ENCODE measurements around the gene IGFALS. TPM values are rescaled to one million over a fixed set of nuclear protein-coding genes. Genes with fewer than 3 reads are reported as not detected.

The IGFALS gene
- total RNA-seq, 1 donor, result not detected

GRCh38 chr16:1743376-1744337, 49.8 kb downstream of the IGFALS start:
- TF ChIP-seq CTCF (IDR thresholded peaks at IDR 0.05; ENCODE audit: insufficient read depth, low read depth, low read length), result no peak
- no peak overlapping the region for H3K4me3 ChIP-seq (ENCODE audit: low read depth, low read length)
- no peak for DNase-seq (ENCODE audit: low read depth)

- DNase-seq (ENCODE audit: low read depth), result no peak
- no peak overlapping the region for H3K4me3 ChIP-seq (ENCODE audit: low read depth, low read length)
- TF ChIP-seq CTCF (IDR thresholded peaks at IDR 0.05; ENCODE audit: insufficient read depth, low read depth, low read length), result no peak
These were observed 51.8 kb downstream of the IGFALS start for GRCh38 chr16:1741553-1742165.

- H3K4me3 ChIP-seq (ENCODE audit: low read depth, low read length), result no peak overlapping the region
- no peak for TF ChIP-seq CTCF (IDR thresholded peaks at IDR 0.05; ENCODE audit: insufficient read depth, low read depth, low read length)
- no peak for DNase-seq (ENCODE audit: low read depth)
These were observed 52.6 kb downstream of the IGFALS start for GRCh38 chr16:1740781-1741490.

Other genes starting within 250 kb of the IGFALS start
- 19.6 and 24.6 TPM in 2 replicates for gene IFT140, start 181.6 kb downstream of the IGFALS start, total RNA-seq
- 10.3 and 10.4 TPM in 2 replicates for gene CRAMP1, start 181.3 kb downstream of the IGFALS start, total RNA-seq
- 39.3 and 61.7 TPM in 2 replicates for gene JPT2, start 115.4 kb downstream of the IGFALS start, total RNA-seq
- 37.1 and 61.5 TPM in 2 replicates for gene MAPK8IP3, start 87.5 kb downstream of the IGFALS start, total RNA-seq
- 41.2 and 63.9 TPM in 2 replicates for gene NME3, start 22.2 kb downstream of the IGFALS start, total RNA-seq
- 13.9 and 15.5 TPM in 2 replicates for gene EME2, start 20.9 kb downstream of the IGFALS start, total RNA-seq
- 52.7 and 67.0 TPM in 2 replicates for gene MRPS34, start 20.6 kb downstream of the IGFALS start, total RNA-seq
- gene SPSB3, start 11.1 kb downstream of the IGFALS start, total RNA-seq, result 20.3 and 25.5 TPM in 2 replicates
- 54.8 and 78.0 TPM in 2 replicates for gene NUBP2, start 10.7 kb downstream of the IGFALS start, total RNA-seq
- gene HAGH, start 33.1 kb upstream of the IGFALS start, total RNA-seq, result 22.5 and 24.6 TPM in 2 replicates
- gene FAHD1, start 33.5 kb upstream of the IGFALS start, total RNA-seq, result 51.8 and 63.8 TPM in 2 replicates
- gene MEIOB, start 78.5 kb upstream of the IGFALS start, total RNA-seq, result under 0.01 TPM in 1 of 2 replicates, not detected in the other
- not detected in 2 replicates for gene HS3ST6, start 124.7 kb upstream of the IGFALS start, total RNA-seq
- gene MSRB1, start 149.5 kb upstream of the IGFALS start, total RNA-seq, result 14.2 and 16.4 TPM in 2 replicates
- not detected in 2 replicates for gene RPL3L, start 161.0 kb upstream of the IGFALS start, total RNA-seq
- 87.2 and 156 TPM in 2 replicates for gene NDUFB10, start 165.8 kb upstream of the IGFALS start, total RNA-seq
- gene RPS2, start 171.1 kb upstream of the IGFALS start, total RNA-seq, result 1,294 and 1,994 TPM in 2 replicates
- not detected in 2 replicates for gene RNF151, start 173.2 kb upstream of the IGFALS start, total RNA-seq
- 28.5 and 39.0 TPM in 2 replicates for gene TBL3, start 178.3 kb upstream of the IGFALS start, total RNA-seq
- 0.43 TPM in 1 of 2 replicates, not detected in the other for gene NOXO1, start 187.8 kb upstream of the IGFALS start, total RNA-seq
- 9.5 and 13.9 TPM in 2 replicates for gene GFER, start 190.5 kb upstream of the IGFALS start, total RNA-seq
- 1.6 and 2.6 TPM in 2 replicates for gene SYNGR3, start 196.3 kb upstream of the IGFALS start, total RNA-seq
- 23.5 and 27.6 TPM in 2 replicates for gene ZNF598, start 216.1 kb upstream of the IGFALS start, total RNA-seq
- 0.32 and 1.3 TPM in 2 replicates for gene NPW, start 226.1 kb upstream of the IGFALS start, total RNA-seq
- gene NHERF2, start 233.2 kb upstream of the IGFALS start, total RNA-seq, result 52.7 and 59.3 TPM in 2 replicates

Measured in fibroblast of villous mesenchyme (primary cell).